AG20443 (cell line): ENCODE data around the gene TNNI3K.
"Not testable (repeated sequence)": the region's sequence is repeated elsewhere in the genome, so short reads cannot be mapped to it uniquely, and the experiment has no call there.

Experiments
- DNase-seq: peaks from one replicate; pipeline ENCODE4 v3.0.0; 2012; ENCODE audit warnings: low spot score, mixed read lengths

Gene TNNI3K

GRCh38 chr1:74235153-74235552 is at the start of gene TNNI3K:
Gene TNNI3K (plus strand): TSS chr1:74235387. CDS start chr1:74235452, 65 bp downstream.
- no peak for DNase-seq

GRCh38 chr1:74193908-74194307 is 41.3 kb upstream of the TNNI3K start:
- peak; percentile 12 for DNase-seq

GRCh38 chr1:74195339-74195738 is 39.8 kb upstream of the TNNI3K start:
- DNase-seq: no peak

GRCh38 chr1:74197255-74197654 is 37.9 kb upstream of the TNNI3K start:
- no peak for DNase-seq

- DNase-seq: peak; percentile 100
Measured at GRCh38 chr1:74197657-74198552, 37.3 kb upstream of the TNNI3K start, which contains the start of the genes FPGT and LRRIQ3. Gene FPGT (plus strand): TSS chr1:74198242. CDS start chr1:74198279, 37 bp downstream. Gene LRRIQ3 (minus strand): TSS chr1:74198176. CDS start chr1:74183684, 14,492 bp downstream.

GRCh38 chr1:74199504-74199903 is 35.7 kb upstream of the TNNI3K start:
- DNase-seq: no peak

GRCh38 chr1:74205266-74205665 is 29.9 kb upstream of the TNNI3K start:
- no peak for DNase-seq

- no peak for DNase-seq
Measured at GRCh38 chr1:74215229-74215628, 20.0 kb upstream of the TNNI3K start.

- DNase-seq: peak; percentile 21
Measured at GRCh38 chr1:74222701-74223100, 12.5 kb upstream of the TNNI3K start.

- no peak for DNase-seq
Measured at GRCh38 chr1:74223453-74223852, 11.7 kb upstream of the TNNI3K start.

GRCh38 chr1:74236440-74236839 is 1.3 kb downstream of the TNNI3K start:
- DNase-seq: no peak

- DNase-seq: no peak
Measured at GRCh38 chr1:74237035-74237434, 1.8 kb downstream of the TNNI3K start.

GRCh38 chr1:74237787-74238186 is 2.6 kb downstream of the TNNI3K start:
- no peak for DNase-seq

GRCh38 chr1:74245168-74245772 is 10.1 kb downstream of the TNNI3K start:
- no peak for DNase-seq

- no peak for DNase-seq
Measured at GRCh38 chr1:74246315-74246714, 11.1 kb downstream of the TNNI3K start.

GRCh38 chr1:74247881-74248528 is 12.8 kb downstream of the TNNI3K start:
- no peak for DNase-seq

- not testable (repeated sequence) for DNase-seq
Measured at GRCh38 chr1:74253243-74253824, 18.1 kb downstream of the TNNI3K start.

- no peak for DNase-seq
Measured at GRCh38 chr1:74266001-74266400, 30.8 kb downstream of the TNNI3K start.

GRCh38 chr1:74271503-74271902 is 36.3 kb downstream of the TNNI3K start:
- no peak for DNase-seq

GRCh38 chr1:74280642-74281396 is 45.6 kb downstream of the TNNI3K start:
- no peak for DNase-seq

- no peak for DNase-seq
Measured at GRCh38 chr1:74286414-74286813, 51.2 kb downstream of the TNNI3K start.

GRCh38 chr1:74314438-74314837 is 79.3 kb downstream of the TNNI3K start:
- no peak for DNase-seq
